HEK293 (cell line): ENCODE measurements around the gene SERTAD1.

Experiments
- CTCF ChIA-PET: fragments of 350-600 bp; formaldehyde crosslinking; extraction: SDS; loops from one replicate; lab custom pipeline; 2021; ENCODE audit warnings: antibody characterized with exemption; lab: Yijun Ruan, JAX
- POLR2A ChIA-PET: fragments of 300-600 bp; formaldehyde crosslinking; extraction: SDS; loops from one replicate; lab custom pipeline; 2020; ENCODE audit warnings: antibody characterized with exemption, inconsistent platforms; lab: Yijun Ruan, JAX
- H3K27ac ChIP-seq: fragments of 200-500 bp; sonication (Bioruptor generic); 2 replicates; pipeline ENCODE4 v1.5.1; 2014; ENCODE audit warnings: low read depth, low read length, control low read depth, inconsistent platforms; ENCODE audit errors: extremely low read depth
- H3K36me3 ChIP-seq, 2 experiments: fragments of 200-500 bp in 1 of 2; sonication (Bioruptor generic) in 1 of 2; 1 replicate in 1 of 2; 2 replicates in 1 of 2; pipeline ENCODE4 v1.5.1; 2014 to 2017; ENCODE audit warnings: inconsistent platforms in 2 of 2, low read length in 2 of 2; ENCODE audit not compliant: control insufficient read depth in 2 of 2, insufficient read depth in 1 of 2
- H3K4me1 ChIP-seq: fragments of 200-500 bp; sonication (Bioruptor generic); 2 replicates; pipeline ENCODE4 v1.5.1; 2014; ENCODE audit warnings: mild to moderate bottlenecking, low read length, inconsistent platforms; ENCODE audit not compliant: control insufficient read depth, insufficient read depth
- H3K4me3 ChIP-seq: 2 replicates; pipeline ENCODE4 v1.5.1; 2011; ENCODE audit warnings: low read depth, mild to moderate bottlenecking, control low read depth, low read length, moderate library complexity
- H3K9me3 ChIP-seq: fragments of 200-500 bp; sonication (Bioruptor generic); 2 replicates; pipeline ENCODE4 v1.5.1; 2014; ENCODE audit warnings: low read depth, low read length, inconsistent platforms; ENCODE audit not compliant: control insufficient read depth, insufficient read depth
- BCL11B ChIP-seq: fragments of 450-650 bp; formaldehyde crosslinking; IDR thresholded peaks from 2 replicates; pipeline ENCODE4 v1.5.1; 2016; ENCODE audit warnings: low read depth, missing biosample characterization, missing genetic modification characterization
- GLIS2 ChIP-seq: fragments of 450-650 bp; formaldehyde crosslinking; IDR thresholded peaks from 2 replicates; pipeline ENCODE4 v1.5.1; 2016; ENCODE audit warnings: missing biosample characterization, missing genetic modification characterization
- ZNF140 ChIP-seq: fragments of 450-650 bp; formaldehyde crosslinking; IDR thresholded peaks from 2 replicates; pipeline ENCODE4 v1.5.1; 2016; ENCODE audit warnings: missing biosample characterization, missing genetic modification characterization
- ZNF521 ChIP-seq: fragments of 450-650 bp; formaldehyde crosslinking; IDR thresholded peaks from 2 replicates; pipeline ENCODE4 v1.5.1; 2017; ENCODE audit warnings: missing biosample characterization, mild to moderate bottlenecking, missing genetic modification characterization
- ZNF571 ChIP-seq: fragments of 450-650 bp; formaldehyde crosslinking; IDR thresholded peaks from 2 replicates; pipeline ENCODE4 v1.5.0; 2017; ENCODE audit warnings: missing biosample characterization, missing genetic modification characterization
- ZNF600 ChIP-seq: fragments of 450-650 bp; formaldehyde crosslinking; IDR thresholded peaks from 2 replicates; pipeline ENCODE4 v1.5.1; 2016; ENCODE audit warnings: missing biosample characterization, missing genetic modification characterization
- ZNF747 ChIP-seq: fragments of 450-650 bp; formaldehyde crosslinking; IDR thresholded peaks from 2 replicates; pipeline ENCODE4 v1.5.1; 2016; ENCODE audit warnings: missing biosample characterization, missing genetic modification characterization
- ZSCAN23 ChIP-seq: fragments of 450-650 bp; formaldehyde crosslinking; IDR thresholded peaks from 2 replicates; pipeline ENCODE4 v1.5.1; 2016; ENCODE audit warnings: missing biosample characterization, missing genetic modification characterization
- TF ChIP-seq, protein P1 (sequence below): fragments of 450-650 bp; formaldehyde crosslinking; IDR thresholded peaks from 2 replicates; pipeline ENCODE4 v1.5.1; 2017; ENCODE audit warnings: missing biosample characterization, missing genetic modification characterization
- TF ChIP-seq, protein P2 (sequence below): fragments of 450-650 bp; formaldehyde crosslinking; IDR thresholded peaks from 2 replicates; pipeline ENCODE4 v1.5.1; 2017; ENCODE audit warnings: missing biosample characterization, missing genetic modification characterization
- TF ChIP-seq, protein P3 (sequence below): fragments of 450-650 bp; formaldehyde crosslinking; IDR thresholded peaks from 2 replicates; pipeline ENCODE4 v1.5.1; 2016; ENCODE audit warnings: missing biosample characterization, missing genetic modification characterization

The SERTAD1 gene

DNA sequence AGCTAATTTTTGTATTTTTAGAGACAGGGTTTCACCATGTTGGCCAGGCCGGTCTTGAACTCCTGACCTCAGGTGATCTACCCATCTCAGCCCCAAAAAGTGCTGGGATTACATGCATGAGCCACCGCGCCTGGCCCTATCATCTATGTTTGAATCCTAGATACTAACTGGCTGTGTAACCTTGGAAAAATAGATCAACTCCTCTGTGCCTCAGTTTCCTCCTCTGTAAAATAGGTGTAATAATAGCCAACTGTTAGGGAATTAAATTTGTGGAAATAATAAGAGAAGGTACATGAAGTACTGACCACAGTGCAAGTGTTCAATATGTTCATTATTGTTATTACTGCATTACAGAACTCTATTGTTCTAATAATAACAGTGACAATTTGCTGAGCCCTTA lies 45.3 kb upstream of the SERTAD1 start:
- ChIA-PET CTCF (interaction anchor here (1.2 to 1.7 kb wide), 2 partner anchors 128 to 163 kb away, joined by 3 to 6 read pairs; no protein-coding TSS in a partner anchor), POLR2A (interaction anchor here (0.6 to 0.7 kb wide), 2 partner anchors 45 to 158 kb away, joined by 3 read pairs; no protein-coding TSS in a partner anchor)
- TF ChIP-seq, protein P1, sequence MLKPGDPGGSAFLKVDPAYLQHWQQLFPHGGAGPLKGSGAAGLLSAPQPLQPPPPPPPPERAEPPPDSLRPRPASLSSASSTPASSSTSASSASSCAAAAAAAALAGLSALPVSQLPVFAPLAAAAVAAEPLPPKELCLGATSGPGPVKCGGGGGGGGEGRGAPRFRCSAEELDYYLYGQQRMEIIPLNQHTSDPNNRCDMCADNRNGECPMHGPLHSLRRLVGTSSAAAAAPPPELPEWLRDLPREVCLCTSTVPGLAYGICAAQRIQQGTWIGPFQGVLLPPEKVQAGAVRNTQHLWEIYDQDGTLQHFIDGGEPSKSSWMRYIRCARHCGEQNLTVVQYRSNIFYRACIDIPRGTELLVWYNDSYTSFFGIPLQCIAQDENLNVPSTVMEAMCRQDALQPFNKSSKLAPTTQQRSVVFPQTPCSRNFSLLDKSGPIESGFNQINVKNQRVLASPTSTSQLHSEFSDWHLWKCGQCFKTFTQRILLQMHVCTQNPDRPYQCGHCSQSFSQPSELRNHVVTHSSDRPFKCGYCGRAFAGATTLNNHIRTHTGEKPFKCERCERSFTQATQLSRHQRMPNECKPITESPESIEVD (tag by site-specific recombination) = no peak
- TF ChIP-seq BCL11B (no peak), ZNF747 (no peak), ZSCAN23 (tag by site-specific recombination) (no peak), ZNF600 (tag by site-specific recombination) (no peak), ZNF571 (tag by site-specific recombination) (no peak), ZNF521 (tag by site-specific recombination) (no peak)
- no peaks in the 10 kb centered on the region for H3K9me3 ChIP-seq
- no peak overlapping the region for H3K27ac ChIP-seq
- H3K36me3 ChIP-seq = no peaks in the 10 kb centered on the region; a peak in 1 of 3 replicates
- H3K4me3 ChIP-seq = no peak overlapping the region
- H3K4me1 ChIP-seq = peaks cover 6% of the 10 kb centered on the region

DNA sequence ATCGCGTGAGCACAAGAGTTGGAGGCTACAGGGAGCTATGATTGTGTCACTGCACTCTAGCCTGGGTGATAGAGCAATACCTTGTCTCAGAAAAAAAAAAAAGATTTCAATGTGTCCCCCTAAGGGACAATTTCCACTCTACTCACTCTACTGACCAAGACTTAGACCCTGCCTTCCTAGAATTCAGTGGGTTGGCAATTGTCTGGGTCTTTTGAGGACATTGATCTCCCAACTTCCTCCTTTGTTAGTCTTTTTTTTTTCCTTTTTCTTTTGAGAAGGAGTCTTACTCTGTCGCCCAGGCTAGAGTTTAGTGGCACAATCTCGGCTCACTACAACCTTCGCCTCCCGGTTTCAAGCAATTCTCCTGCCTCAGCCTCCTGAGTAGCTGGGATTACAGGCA lies 43.2 kb upstream of the SERTAD1 start:
- no peak overlapping the region for H3K27ac ChIP-seq
- no peaks in the 10 kb centered on the region; a peak in 1 of 3 replicates for H3K36me3 ChIP-seq
- CTCF ChIA-PET = interaction anchor here (0.6 to 2.5 kb wide), 9 partner anchors 26 to 166 kb away, joined by 3 to 7 read pairs (median 3); partner anchors contain the start of gene SERTAD1
- TF ChIP-seq, protein P2, sequence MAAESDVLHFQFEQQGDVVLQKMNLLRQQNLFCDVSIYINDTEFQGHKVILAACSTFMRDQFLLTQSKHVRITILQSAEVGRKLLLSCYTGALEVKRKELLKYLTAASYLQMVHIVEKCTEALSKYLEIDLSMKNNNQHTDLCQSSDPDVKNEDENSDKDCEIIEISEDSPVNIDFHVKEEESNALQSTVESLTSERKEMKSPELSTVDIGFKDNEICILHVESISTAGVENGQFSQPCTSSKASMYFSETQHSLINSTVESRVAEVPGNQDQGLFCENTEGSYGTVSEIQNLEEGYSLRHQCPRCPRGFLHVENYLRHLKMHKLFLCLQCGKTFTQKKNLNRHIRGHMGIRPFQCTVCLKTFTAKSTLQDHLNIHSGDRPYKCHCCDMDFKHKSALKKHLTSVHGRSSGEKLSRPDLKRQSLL = 0 out of 2 replicates have a peak, but pooled peaks have one; percentile 35
- TF ChIP-seq, protein P3, sequence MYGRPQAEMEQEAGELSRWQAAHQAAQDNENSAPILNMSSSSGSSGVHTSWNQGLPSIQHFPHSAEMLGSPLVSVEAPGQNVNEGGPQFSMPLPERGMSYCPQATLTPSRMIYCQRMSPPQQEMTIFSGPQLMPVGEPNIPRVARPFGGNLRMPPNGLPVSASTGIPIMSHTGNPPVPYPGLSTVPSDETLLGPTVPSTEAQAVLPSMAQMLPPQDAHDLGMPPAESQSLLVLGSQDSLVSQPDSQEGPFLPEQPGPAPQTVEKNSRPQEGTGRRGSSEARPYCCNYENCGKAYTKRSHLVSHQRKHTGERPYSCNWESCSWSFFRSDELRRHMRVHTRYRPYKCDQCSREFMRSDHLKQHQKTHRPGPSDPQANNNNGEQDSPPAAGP (tag by site-specific recombination) = no peak
- no peaks in the 10 kb centered on the region for H3K9me3 ChIP-seq
- H3K4me3 ChIP-seq = no peak overlapping the region
- H3K4me1 ChIP-seq = peaks cover 13% of the 10 kb centered on the region
- POLR2A ChIA-PET = interaction anchor here (0.6 kb wide), 2 partner anchors 42 to 115 kb away, joined by 6 to 10 read pairs; no protein-coding TSS in a partner anchor

DNA sequence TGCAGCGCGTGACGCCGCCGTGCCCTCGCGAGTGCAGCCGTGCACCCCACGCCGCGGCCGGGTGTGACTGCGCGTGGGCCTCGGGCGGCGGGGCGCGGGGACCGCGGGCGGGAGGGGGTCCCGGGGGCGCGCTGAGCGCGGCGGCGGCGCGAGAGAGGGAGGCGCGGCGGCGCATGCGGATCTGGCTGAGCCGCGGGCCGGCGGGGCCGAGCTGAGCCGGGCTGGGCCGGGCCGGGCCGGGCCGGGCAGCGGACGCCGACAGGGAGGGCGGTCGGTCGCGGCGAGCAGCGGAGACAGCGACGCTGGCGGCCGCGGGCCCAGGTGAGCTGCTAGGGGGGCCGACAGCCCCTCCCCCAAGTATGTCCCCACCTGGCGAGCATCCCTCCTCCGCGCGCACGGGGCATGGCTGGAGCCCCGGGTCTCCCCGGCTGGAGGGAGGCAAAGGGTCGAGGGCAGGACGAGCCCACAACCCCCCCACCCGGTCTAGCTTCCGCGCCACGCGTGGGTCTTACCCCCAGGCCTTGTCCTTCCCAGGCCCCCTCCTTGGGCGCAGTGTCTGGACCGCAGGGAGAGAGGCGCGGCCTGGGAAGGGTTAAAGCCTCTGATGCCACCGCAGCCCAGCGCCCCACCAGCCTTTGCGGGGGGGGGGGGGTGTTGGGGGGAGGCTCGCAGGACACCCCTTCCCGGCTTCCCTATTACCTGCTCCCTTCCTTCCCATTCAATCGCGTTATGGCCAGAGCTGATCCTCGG lies 41.4 kb upstream of the SERTAD1 start, which contains the start of gene SPTBN4:
Gene SPTBN4, plus strand, starts transcription at position 17 of the 750 bp plus-strand sequence. CDS start 5,621 bp downstream, outside the sequence.
- H3K9me3 ChIP-seq = no peaks in the 10 kb centered on the region
- H3K4me1 ChIP-seq = peaks cover 13% of the 10 kb centered on the region
- ChIA-PET POLR2A (interaction anchor here (0.6 to 5.2 kb wide), 7 partner anchors 24 to 119 kb away, joined by 3 to 74 read pairs (median 4); partner anchors contain the start of genes C19orf47, PLD3, SERTAD1 and SERTAD3), CTCF (interaction anchor here (0.6 to 1.5 kb wide), 8 partner anchors 34 to 168 kb away, joined by 3 to 6 read pairs (median 3); partner anchors contain the start of gene SERTAD1)
- TF ChIP-seq GLIS2 (tag by site-specific recombination) = peak; percentile 43; the same call in 1 of the 2 replicates
- TF ChIP-seq ZNF140 = no peak
- H3K36me3 ChIP-seq = no peaks in the 10 kb centered on the region
- peak within 1 kb of the TSS; percentile 29 for H3K4me3 ChIP-seq
- H3K27ac ChIP-seq = no peak within 1 kb of the TSS; the same call in 1 of the 2 replicates
